WERI-Rb-1 (cell line): Measurements from ENCODE around the gene NRXN2.

Experiments used
- DNase-seq: peaks from one replicate; pipeline ENCODE4 v3.0.0-alpha.2; 2020
- H3K27ac ChIP-seq: fragments of 250-450 bp; sonication (Bioruptor Pico); 2 replicates; pipeline ENCODE4 v1.5.1; 2020; ENCODE audit warnings: mild to moderate bottlenecking, moderate library complexity
- H3K27me3 ChIP-seq: fragments of 250-450 bp; sonication (Bioruptor Pico); 2 replicates; pipeline ENCODE4 v1.5.1; 2021; ENCODE audit warnings: mild to moderate bottlenecking, low read depth, moderate library complexity; ENCODE audit not compliant: insufficient read depth, severe bottlenecking
- H3K36me3 ChIP-seq: fragments of 250-450 bp; sonication (Bioruptor Pico); 2 replicates; pipeline ENCODE4 v1.5.1; 2020; ENCODE audit warnings: mild to moderate bottlenecking, moderate library complexity
- H3K4me3 ChIP-seq: 2 replicates; pipeline ENCODE4 v1.5.1; 2011; ENCODE audit warnings: low read depth, mild to moderate bottlenecking, control low read depth, low read length
- H3K9me3 ChIP-seq: fragments of 250-450 bp; sonication (Bioruptor Pico); 2 replicates; pipeline ENCODE4 v1.5.1; 2021; ENCODE audit warnings: mild to moderate bottlenecking, moderate library complexity; ENCODE audit not compliant: severe bottlenecking
- CTCF ChIP-seq: IDR thresholded peaks from 2 replicates; pipeline ENCODE4 v1.5.1; 2011; ENCODE audit warnings: low read depth, mild to moderate bottlenecking, control low read depth, inconsistent platforms, low read length

NRXN2 gene

DNA sequence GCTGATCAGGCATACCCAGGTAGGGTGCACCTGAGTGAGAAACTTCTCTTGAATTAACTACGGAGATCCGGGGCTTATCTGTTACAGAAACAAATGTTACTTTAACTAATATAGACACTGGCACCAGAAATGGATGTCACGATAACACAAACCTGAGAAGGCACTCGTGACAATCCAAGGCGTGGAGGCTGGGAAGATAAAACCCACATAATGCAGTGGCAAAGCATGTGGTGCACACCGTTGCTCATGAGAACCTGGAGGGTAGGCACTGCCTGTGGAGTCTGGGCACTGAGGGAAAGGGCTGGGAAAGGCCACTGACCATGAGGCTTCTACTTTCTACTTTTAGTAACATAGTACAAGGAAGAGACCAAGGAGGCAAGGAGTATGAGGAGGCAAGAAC lies 109.3 kb downstream of the NRXN2 start:
- DNase-seq: no peak
- no peaks in the 10 kb centered on the region; the same call in 1 of the 2 replicates for H3K36me3 ChIP-seq
- no peak overlapping the region for H3K4me3 ChIP-seq
- H3K27ac ChIP-seq: no peak overlapping the region
- no peak for TF ChIP-seq CTCF
- H3K9me3 ChIP-seq: no peaks in the 10 kb centered on the region
- H3K27me3 ChIP-seq: no peaks in the 10 kb centered on the region

DNA sequence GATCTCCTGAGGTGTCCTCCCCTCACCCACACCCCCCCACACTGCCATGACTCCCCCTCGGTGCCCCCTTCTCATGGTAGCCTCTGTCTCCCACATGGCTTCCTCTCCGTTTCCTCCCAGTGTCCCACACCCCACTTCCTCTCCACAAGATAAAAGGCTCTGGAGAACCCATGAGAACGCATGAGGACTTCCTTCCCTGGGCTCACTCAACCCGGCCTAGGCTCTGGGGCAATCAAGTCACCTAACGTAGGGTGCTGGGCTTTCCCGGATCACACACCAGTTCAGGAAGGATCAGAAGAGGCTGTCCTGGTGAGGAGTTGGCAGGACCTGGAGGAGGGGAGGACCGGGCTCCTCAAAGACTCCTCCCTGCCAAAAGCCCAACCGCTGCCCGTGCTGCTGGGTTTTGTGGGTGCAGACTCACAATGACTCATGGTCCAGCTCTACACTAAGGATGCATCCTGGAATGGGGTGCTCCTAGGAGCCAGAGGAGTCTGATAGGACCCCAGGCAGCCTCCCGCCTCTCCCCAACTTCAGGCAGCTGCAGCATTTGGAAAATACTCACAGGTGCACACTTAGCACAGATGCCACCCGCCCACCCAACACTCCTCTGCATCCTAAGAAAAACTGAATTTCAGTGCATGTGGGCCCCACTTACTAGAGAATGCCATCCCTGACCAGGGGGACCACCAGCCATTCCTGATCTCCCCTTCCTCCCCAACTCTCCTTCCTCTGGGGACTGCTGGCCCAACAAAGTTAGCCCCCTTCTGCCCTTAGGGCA lies 110.9 kb downstream of the NRXN2 start:
- no peak for TF ChIP-seq CTCF
- DNase-seq: no peak
- H3K27ac ChIP-seq: no peak overlapping the region

GRCh38 chr11:64611176-64611575 lies 111.8 kb downstream of the NRXN2 start:
- H3K36me3 ChIP-seq: no peaks in the 10 kb centered on the region

More for the DNA sequence above, 110.9 kb downstream of the NRXN2 start:
- H3K9me3 ChIP-seq: no peaks in the 10 kb centered on the region
- no peaks in the 10 kb centered on the region for H3K27me3 ChIP-seq
- no peak overlapping the region for H3K4me3 ChIP-seq
- no peaks in the 10 kb centered on the region for H3K36me3 ChIP-seq

GRCh38 chr11:64610596-64610995 lies 112.4 kb downstream of the NRXN2 start:
- Histone ChIP-seq H3K9me3 (no peaks in the 10 kb centered on the region), H3K4me3 (no peak overlapping the region), H3K27me3 (no peaks in the 10 kb centered on the region), H3K36me3 (no peaks in the 10 kb centered on the region), H3K27ac (no peak overlapping the region)
- DNase-seq: no peak
- TF ChIP-seq CTCF: no peak

More at GRCh38 chr11:64611176-64611575, 111.8 kb downstream of the NRXN2 start:
- Histone ChIP-seq H3K27ac (no peak overlapping the region), H3K27me3 (no peaks in the 10 kb centered on the region), H3K9me3 (no peaks in the 10 kb centered on the region), H3K4me3 (no peak overlapping the region)
- DNase-seq: no peak
- TF ChIP-seq CTCF: no peak

DNA sequence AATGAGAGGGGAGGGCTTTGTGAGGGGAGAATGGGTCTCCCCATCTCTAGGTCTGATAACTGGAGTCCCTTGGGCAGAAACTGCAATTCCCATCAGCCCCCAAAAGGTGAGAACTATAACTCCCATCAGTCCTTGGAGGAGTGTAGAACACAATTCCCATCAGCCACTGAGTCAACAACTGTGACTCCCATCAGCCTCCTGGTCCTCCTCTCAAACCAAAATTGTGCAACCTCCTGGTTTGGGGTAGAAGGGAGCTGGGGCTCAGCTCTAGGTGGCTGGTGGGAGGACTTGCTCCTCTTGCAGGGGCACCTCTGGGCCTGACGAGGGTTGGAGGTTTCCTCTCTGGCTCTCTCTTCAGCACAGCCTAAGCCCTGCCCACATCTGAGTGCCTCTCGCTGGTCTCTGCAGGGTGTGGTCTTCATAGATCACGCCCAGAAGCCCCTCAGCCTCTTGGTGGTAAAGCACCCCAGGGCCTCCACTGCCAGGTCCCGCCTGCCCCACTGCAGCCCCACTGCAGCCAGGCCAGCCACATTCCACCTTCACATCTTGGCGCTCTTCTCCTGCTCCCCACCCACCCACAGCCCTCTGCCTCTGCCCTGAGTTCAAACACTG lies 113.5 kb downstream of the NRXN2 start:
- Histone ChIP-seq H3K36me3 (no peaks in the 10 kb centered on the region), H3K27me3 (no peaks in the 10 kb centered on the region), H3K4me3 (no peak overlapping the region), H3K27ac (no peak overlapping the region), H3K9me3 (no peaks in the 10 kb centered on the region)
- no peak for TF ChIP-seq CTCF
- DNase-seq: no peak

DNA sequence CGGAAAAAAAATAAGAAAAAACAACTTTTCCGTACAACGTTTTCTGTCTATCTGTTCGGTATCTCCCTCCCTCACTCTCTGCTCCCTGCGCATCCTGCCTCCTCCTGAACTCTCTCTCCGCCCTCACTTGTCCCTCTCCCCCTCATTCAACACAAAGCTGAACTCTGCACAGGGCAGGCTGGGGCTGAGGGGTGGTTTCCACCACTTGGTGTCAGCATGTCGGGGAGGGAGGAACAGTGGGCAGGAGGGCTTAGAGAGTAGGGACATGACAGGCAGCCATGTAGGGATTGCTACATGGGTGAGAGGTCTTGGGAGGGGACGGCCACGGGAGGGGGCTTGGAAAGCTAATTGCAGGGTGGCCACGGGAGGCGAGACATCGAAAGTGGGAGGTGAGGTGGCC lies 114.4 kb downstream of the NRXN2 start:
- Histone ChIP-seq H3K4me3 (no peak overlapping the region), H3K27ac (no peak overlapping the region), H3K36me3 (no peaks in the 10 kb centered on the region), H3K27me3 (no peaks in the 10 kb centered on the region), H3K9me3 (no peaks in the 10 kb centered on the region)
- TF ChIP-seq CTCF: no peak
- no peak for DNase-seq
